Upper lobe of right lung (tissue), 1 donor: ENCODE results near the gene WDR6. TPM values are rescaled to one million over a fixed set of nuclear protein-coding genes. Genes with fewer than 3 reads are reported as not detected.
A peak's percentile ranks its signal among the peaks of the same experiment; 100 is the strongest.

ENCODE experiments used
- ATAC-seq: fragments of 200-7000 bp; cut with Tn5 transposase; one replicate; pipeline ENCODE4 v1.9.1; 2020; ENCODE audit warnings: mild to moderate bottlenecking, moderate library complexity
- DNase-seq: peaks from one replicate; pipeline ENCODE4 v3.0.0-alpha.2; 2020
- H3K27ac ChIP-seq: fragments of 200-600 bp; one replicate; pipeline ENCODE4 v1.8.0; 2022
- H3K27me3 ChIP-seq: fragments of 200-600 bp; one replicate; pipeline ENCODE4 v1.8.0; 2022; ENCODE audit warnings: mild to moderate bottlenecking
- H3K36me3 ChIP-seq: fragments of 200-600 bp; one replicate; pipeline ENCODE4 v1.8.0; 2022
- H3K4me1 ChIP-seq: fragments of 200-600 bp; one replicate; pipeline ENCODE4 v1.8.0; 2022
- H3K4me3 ChIP-seq: fragments of 200-600 bp; one replicate; pipeline ENCODE4 v1.8.0; 2022; ENCODE audit warnings: mild to moderate bottlenecking
- H3K9me3 ChIP-seq: fragments of 200-600 bp; one replicate; pipeline ENCODE4 v1.8.0; 2022
- CTCF ChIP-seq: fragments of 200-600 bp; IDR thresholded peaks from one replicate; pipeline ENCODE4 v1.8.0; 2022; ENCODE audit warnings: antibody characterized with exemption
- intact Hi-C: fragments of 100-400 bp; cut with DNase I; formaldehyde crosslinking; loops from one replicate; pipeline ENCODE4 v1.11.0; 2022
- long read RNA-seq: library from polyadenylated mRNA; unstranded; transcript quantifications from one replicate; pipeline ENCODE4 v2.0.0, GENCODE V29; 2021
- total RNA-seq: library from RNA; stranded (reverse); fragmentation: NEBNext Ultra II Directional; extraction: Animal tissue kit (Norgen Biotek cat#: 25700); gene quantifications from one replicate; pipeline ENCODE4 v1.2.1, GENCODE V29; 2021
- donor health status: DM: no; HTN: yes; CAD: no; lungs with severe emphysema.

Gene WDR6
- 172 TPM for total RNA-seq
- long read RNA-seq, full-length matches to known transcripts, result 172 of 268 reads
- long read RNA-seq, partial matches to known transcripts, result 78 of 268 reads
- long read RNA-seq, other reads (novel, unspliced or antisense), result 18 of 268 reads

- H3K27me3 ChIP-seq, result no peaks in the 10 kb centered on the region
- peak within 1 kb of the TSS; percentile 67 for H3K4me3 ChIP-seq
- peak; percentile 99 for DNase-seq
Measured at GRCh38 chr3:49007068-49007770, at the start of gene WDR6. Gene WDR6, plus strand, starts transcription at chr3:49007391. Its CDS starts 41 bp downstream, at chr3:49007432.

GRCh38 chr3:48960841-48961413 lies 46.3 kb upstream of the WDR6 start:
- H3K4me3 ChIP-seq, result no peak overlapping the region
- intact Hi-C loops, result no loop called here
- no peak for ATAC-seq

More at GRCh38 chr3:49007068-49007770, at the start of gene WDR6:
- intact Hi-C loops, result no loop called here
- peak; percentile 94 for ATAC-seq
- Histone ChIP-seq H3K36me3 (no peaks in the 10 kb centered on the region), H3K9me3 (no peaks in the 10 kb centered on the region), H3K4me1 (peaks cover 20% of the 10 kb centered on the region), H3K27ac (peak within 1 kb of the TSS; percentile 89)
- TF ChIP-seq CTCF, result peak; percentile 40

GRCh38 chr3:48962340-48962739 lies 44.9 kb upstream of the WDR6 start:
- DNase-seq (no peak), ATAC-seq (no peak)
- no peak overlapping the region for H3K4me3 ChIP-seq
- H3K4me1 ChIP-seq, result no peaks in the 10 kb centered on the region
- no peak for TF ChIP-seq CTCF
- no peak overlapping the region for H3K27ac ChIP-seq
- no peaks in the 10 kb centered on the region for H3K27me3 ChIP-seq
- H3K36me3 ChIP-seq, result peaks cover 71% of the 10 kb centered on the region
- no peaks in the 10 kb centered on the region for H3K9me3 ChIP-seq
- intact Hi-C loops, result no loop called here

More at GRCh38 chr3:48960841-48961413, 46.3 kb upstream of the WDR6 start:
- peaks cover 60% of the 10 kb centered on the region for H3K36me3 ChIP-seq
- DNase-seq, result no peak
- no peaks in the 10 kb centered on the region for H3K27me3 ChIP-seq
- H3K9me3 ChIP-seq, result no peaks in the 10 kb centered on the region
- no peaks in the 10 kb centered on the region for H3K4me1 ChIP-seq
- no peak for TF ChIP-seq CTCF
- no peak overlapping the region for H3K27ac ChIP-seq

GRCh38 chr3:48962939-48963338 lies 44.3 kb upstream of the WDR6 start:
- intact Hi-C loops, result no loop called here
- no peak for TF ChIP-seq CTCF
- Histone ChIP-seq H3K9me3 (no peaks in the 10 kb centered on the region), H3K4me1 (no peaks in the 10 kb centered on the region), H3K27me3 (no peaks in the 10 kb centered on the region), H3K27ac (no peak overlapping the region), H3K36me3 (peaks cover 71% of the 10 kb centered on the region), H3K4me3 (no peak overlapping the region)
- DNase-seq (no peak), ATAC-seq (no peak)

- no peaks in the 10 kb centered on the region for H3K4me1 ChIP-seq
- no peaks in the 10 kb centered on the region for H3K9me3 ChIP-seq
- no peak for DNase-seq
- peaks cover 70% of the 10 kb centered on the region for H3K36me3 ChIP-seq
- H3K27ac ChIP-seq, result no peak overlapping the region
- H3K4me3 ChIP-seq, result no peak overlapping the region
- ATAC-seq, result no peak
- intact Hi-C loops, result no loop called here
- TF ChIP-seq CTCF, result no peak
- H3K27me3 ChIP-seq, result no peaks in the 10 kb centered on the region
Measured at GRCh38 chr3:48963591-48963990, 43.6 kb upstream of the WDR6 start.
